ENCODE results near the gene DCHS1. TPM values are rescaled to one million over a fixed set of nuclear protein-coding genes. Genes with fewer than 3 reads are reported as not detected.

Gene DCHS1
- total RNA-seq, 1 experiment from 2014 or later: 5.4 TPM

- no peak for DNase-seq
- Histone ChIP-seq H3K27me3 (no peaks in the 10 kb centered on the region), H3K36me3 (peaks cover 24% of the 10 kb centered on the region), H3K9me3 (no peaks in the 10 kb centered on the region), H3K4me3 (peak overlapping the region; percentile 95)
Observed at GRCh38 chr11:6681949-6682348, 26.3 kb upstream of the DCHS1 start.

GRCh38 chr11:6681505-6681904 lies 25.9 kb upstream of the DCHS1 start:
- peaks cover 24% of the 10 kb centered on the region for H3K36me3 ChIP-seq
- no peak for DNase-seq
- peak overlapping the region; percentile 95 for H3K4me3 ChIP-seq
- H3K27me3 ChIP-seq: no peaks in the 10 kb centered on the region
- H3K9me3 ChIP-seq: no peaks in the 10 kb centered on the region

- H3K9me3 ChIP-seq: no peaks in the 10 kb centered on the region
- no peak for DNase-seq
- H3K36me3 ChIP-seq: peaks cover 24% of the 10 kb centered on the region
- H3K4me3 ChIP-seq: no peak overlapping the region
- H3K27me3 ChIP-seq: no peaks in the 10 kb centered on the region
Observed at GRCh38 chr11:6677018-6677417, 21.4 kb upstream of the DCHS1 start.

- H3K9me3 ChIP-seq: no peaks in the 10 kb centered on the region
- H3K36me3 ChIP-seq: peaks cover 6% of the 10 kb centered on the region; the same call in 1 of the 2 replicates
- H3K4me3 ChIP-seq: no peak overlapping the region
- H3K27me3 ChIP-seq: no peaks in the 10 kb centered on the region
- no peak for DNase-seq
Observed at GRCh38 chr11:6674862-6675261, 19.3 kb upstream of the DCHS1 start.

GRCh38 chr11:6674219-6674597 lies 18.6 kb upstream of the DCHS1 start:
- no peak for DNase-seq
- Histone ChIP-seq H3K4me3 (no peak overlapping the region), H3K36me3 (peaks cover 2% of the 10 kb centered on the region; the same call in 1 of the 2 replicates), H3K9me3 (no peaks in the 10 kb centered on the region), H3K27me3 (no peaks in the 10 kb centered on the region)

- Histone ChIP-seq H3K4me3 (no peak overlapping the region), H3K36me3 (no peaks in the 10 kb centered on the region), H3K9me3 (no peaks in the 10 kb centered on the region), H3K27me3 (no peaks in the 10 kb centered on the region)
- no peak for DNase-seq
Observed at GRCh38 chr11:6673523-6674218, 18.1 kb upstream of the DCHS1 start.

GRCh38 chr11:6671991-6672390 lies 16.4 kb upstream of the DCHS1 start:
- no peaks in the 10 kb centered on the region for H3K27me3 ChIP-seq
- no peaks in the 10 kb centered on the region for H3K9me3 ChIP-seq
- no peak overlapping the region for H3K4me3 ChIP-seq
- no peak for DNase-seq
- no peaks in the 10 kb centered on the region for H3K36me3 ChIP-seq

GRCh38 chr11:6670202-6670830 lies 14.7 kb upstream of the DCHS1 start:
- DNase-seq: no peak
- no peaks in the 10 kb centered on the region for H3K36me3 ChIP-seq

GRCh38 chr11:6667733-6668374 lies 12.2 kb upstream of the DCHS1 start:
- H3K36me3 ChIP-seq: no peaks in the 10 kb centered on the region
- no peaks in the 10 kb centered on the region for H3K9me3 ChIP-seq
- H3K27me3 ChIP-seq: no peaks in the 10 kb centered on the region
- no peak overlapping the region for H3K4me3 ChIP-seq
- no peak for DNase-seq

More at GRCh38 chr11:6670202-6670830, 14.7 kb upstream of the DCHS1 start:
- Histone ChIP-seq H3K9me3 (no peaks in the 10 kb centered on the region), H3K27me3 (no peaks in the 10 kb centered on the region), H3K4me3 (no peak overlapping the region)

GRCh38 chr11:6666302-6667183 lies 10.9 kb upstream of the DCHS1 start:
- DNase-seq: no peak
- no peak overlapping the region for H3K4me3 ChIP-seq
- H3K27me3 ChIP-seq: no peaks in the 10 kb centered on the region
- H3K9me3 ChIP-seq: no peaks in the 10 kb centered on the region
- H3K36me3 ChIP-seq: no peaks in the 10 kb centered on the region

- no peak for DNase-seq
- Histone ChIP-seq H3K27me3 (no peaks in the 10 kb centered on the region), H3K9me3 (no peaks in the 10 kb centered on the region), H3K4me3 (no peak overlapping the region), H3K36me3 (no peaks in the 10 kb centered on the region)
Observed at GRCh38 chr11:6664551-6664950, 8.9 kb upstream of the DCHS1 start.

- no peak for DNase-seq
- H3K9me3 ChIP-seq: no peaks in the 10 kb centered on the region
- H3K27me3 ChIP-seq: no peaks in the 10 kb centered on the region
- H3K4me3 ChIP-seq: no peak overlapping the region
- no peaks in the 10 kb centered on the region for H3K36me3 ChIP-seq
Observed at GRCh38 chr11:6663794-6664469, 8.3 kb upstream of the DCHS1 start.

GRCh38 chr11:6660712-6661111 lies 5.1 kb upstream of the DCHS1 start:
- Histone ChIP-seq H3K27me3 (no peaks in the 10 kb centered on the region), H3K9me3 (no peaks in the 10 kb centered on the region), H3K36me3 (no peaks in the 10 kb centered on the region), H3K4me3 (no peak overlapping the region)
- DNase-seq: no peak

GRCh38 chr11:6658647-6659046 lies 3.0 kb upstream of the DCHS1 start:
- Histone ChIP-seq H3K9me3 (no peaks in the 10 kb centered on the region), H3K27me3 (no peaks in the 10 kb centered on the region), H3K36me3 (no peaks in the 10 kb centered on the region)

GRCh38 chr11:6657346-6657745 lies 1.7 kb upstream of the DCHS1 start:
- DNase-seq: peak; percentile 39
- H3K4me3 ChIP-seq: no peak overlapping the region
- no peaks in the 10 kb centered on the region for H3K36me3 ChIP-seq
- no peaks in the 10 kb centered on the region for H3K27me3 ChIP-seq
- no peaks in the 10 kb centered on the region for H3K9me3 ChIP-seq

More at GRCh38 chr11:6658647-6659046, 3.0 kb upstream of the DCHS1 start:
- H3K4me3 ChIP-seq: no peak overlapping the region
- DNase-seq: no peak

- no peak for DNase-seq
Observed at GRCh38 chr11:6656936-6657335, 1.3 kb upstream of the DCHS1 start.

More at GRCh38 chr11:6656936-6657335, 1.3 kb upstream of the DCHS1 start:
- no peaks in the 10 kb centered on the region for H3K36me3 ChIP-seq
- H3K9me3 ChIP-seq: no peaks in the 10 kb centered on the region
- no peak overlapping the region for H3K4me3 ChIP-seq
- no peaks in the 10 kb centered on the region for H3K27me3 ChIP-seq
